Gastroesophageal sphincter (tissue), 4 donors: ENCODE data around the gene COLQ. TPM values are rescaled to one million over a fixed set of nuclear protein-coding genes. Genes with fewer than 3 reads are reported as not detected.

Experiments used
- ATAC-seq: fragments of 150-250 bp; one replicate; pipeline ENCODE4 v1.9.1; 2016; ENCODE audit warnings: mild to moderate bottlenecking, moderate library complexity
- H3K27ac ChIP-seq, 4 donors: fragments of 200-600 bp; sonication (generic) in 3 of 4; 1 replicate in 3 of 4; 2 replicates in 1 of 4; pipeline ENCODE4 v1.5.1; 2016 to 2019
- H3K27me3 ChIP-seq: fragments of 200-600 bp; sonication (generic); one replicate; pipeline ENCODE4 v1.5.1; 2019
- H3K36me3 ChIP-seq, 2 donors: fragments of 200-600 bp; sonication (generic); one replicate each; pipeline ENCODE4 v1.5.1; 2019; ENCODE audit warnings: control low read depth in 1 of 2
- H3K4me1 ChIP-seq, 3 donors: fragments of 200-600 bp; sonication (generic); 1 replicate in 2 of 3; 2 replicates in 1 of 3; pipeline ENCODE4 v1.5.1; 2016 to 2019; ENCODE audit warnings: control low read depth in 2 of 3
- H3K4me3 ChIP-seq, 2 donors: fragments of 200-600 bp; sonication (generic); one replicate each; pipeline ENCODE4 v1.5.1; 2019; ENCODE audit warnings: mild to moderate bottlenecking in 1 of 2, moderate library complexity in 1 of 2
- H3K9me3 ChIP-seq, 3 donors: fragments of 200-600 bp; sonication (generic); one replicate each; pipeline ENCODE4 v1.5.1; 2017 to 2019; ENCODE audit warnings: control low read depth in 2 of 3
- EP300 ChIP-seq: sonication (generic); formaldehyde crosslinking; IDR thresholded peaks from one replicate; pipeline ENCODE4 v1.6.1; 2017; ENCODE audit warnings: antibody characterized with exemption, mild to moderate bottlenecking
- POLR2A ChIP-seq, 2 donors: fragments of 450-650 bp; IDR thresholded peaks; one replicate each; pipeline ENCODE4 v1.6.1; 2017; ENCODE audit warnings: antibody characterized with exemption in 2 of 2, mild to moderate bottlenecking in 2 of 2, moderate library complexity in 1 of 2
- POLR2AphosphoS5 ChIP-seq: sonication (generic); formaldehyde crosslinking; IDR thresholded peaks from one replicate; pipeline ENCODE4 v1.6.1; 2017; ENCODE audit warnings: antibody characterized with exemption
- WGBS, 2 donors: methylation state at CpG; one replicate each; pipeline ENCODE4 v1.1.5; 2018; ENCODE audit warnings: low coverage in 1 of 2; 5-methylcytosine and 5-hydroxymethylcytosine counted together
- total RNA-seq, 4 donors: library from RNA; depleted of rRNA; stranded (reverse); fragments of >200 nt; gene quantifications; one replicate each; pipeline ENCODE4 v1.1.0, GENCODE V29; 2016
- TF ChIP-seq, protein P1 (sequence below), 4 experiments: fragments of 200-600 bp in 2 of 4; fragments of 450-650 bp in 2 of 4; sonication (generic) in 1 of 4; IDR thresholded peaks; one replicate each; pipeline ENCODE4 v1.5.1; 2017 to 2019; ENCODE audit warnings: antibody characterized with exemption in 4 of 4, mild to moderate bottlenecking in 2 of 4, moderate library complexity in 2 of 4

COLQ gene
- total RNA-seq, 4 donors from 2014 or later, result 0.57 to 2.7 (median 1.8) TPM

DNA sequence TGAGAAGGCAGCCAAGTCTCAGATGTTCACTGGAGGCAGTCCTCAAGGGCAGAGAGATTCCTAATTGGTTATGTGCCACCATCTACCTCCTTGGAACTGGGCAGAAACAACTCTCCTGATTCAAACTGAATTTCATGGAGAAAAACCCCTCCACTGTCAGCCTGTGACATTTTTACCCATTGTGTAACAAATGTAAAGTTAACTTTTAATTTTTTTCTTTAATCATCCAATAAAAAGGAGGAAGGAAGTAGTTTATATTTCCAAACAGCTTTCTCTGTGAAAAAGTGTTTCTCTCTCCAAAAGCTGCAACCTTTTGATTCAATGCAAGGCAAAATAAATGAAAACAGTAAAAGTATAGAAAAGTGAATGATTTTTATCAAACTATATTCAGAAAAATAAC, 510 bp upstream of the COLQ start:
- Histone ChIP-seq H3K4me3 (no peak overlapping the region), H3K27ac (no peak overlapping the region), H3K9me3 (no peaks in the 10 kb centered on the region), H3K4me1 (peaks cover 3 to 24% (median 4%) of the 10 kb centered on the region in 3 donors), H3K36me3 (no peaks in the 10 kb centered on the region), H3K27me3 (no peaks in the 10 kb centered on the region)
- ATAC-seq, result no peak
- no peak for TF ChIP-seq POLR2A (IDR thresholded peaks at IDR 0.05)
- no peak for TF ChIP-seq POLR2AphosphoS5
- TF ChIP-seq EP300, result no peak
- TF ChIP-seq, protein P1, sequence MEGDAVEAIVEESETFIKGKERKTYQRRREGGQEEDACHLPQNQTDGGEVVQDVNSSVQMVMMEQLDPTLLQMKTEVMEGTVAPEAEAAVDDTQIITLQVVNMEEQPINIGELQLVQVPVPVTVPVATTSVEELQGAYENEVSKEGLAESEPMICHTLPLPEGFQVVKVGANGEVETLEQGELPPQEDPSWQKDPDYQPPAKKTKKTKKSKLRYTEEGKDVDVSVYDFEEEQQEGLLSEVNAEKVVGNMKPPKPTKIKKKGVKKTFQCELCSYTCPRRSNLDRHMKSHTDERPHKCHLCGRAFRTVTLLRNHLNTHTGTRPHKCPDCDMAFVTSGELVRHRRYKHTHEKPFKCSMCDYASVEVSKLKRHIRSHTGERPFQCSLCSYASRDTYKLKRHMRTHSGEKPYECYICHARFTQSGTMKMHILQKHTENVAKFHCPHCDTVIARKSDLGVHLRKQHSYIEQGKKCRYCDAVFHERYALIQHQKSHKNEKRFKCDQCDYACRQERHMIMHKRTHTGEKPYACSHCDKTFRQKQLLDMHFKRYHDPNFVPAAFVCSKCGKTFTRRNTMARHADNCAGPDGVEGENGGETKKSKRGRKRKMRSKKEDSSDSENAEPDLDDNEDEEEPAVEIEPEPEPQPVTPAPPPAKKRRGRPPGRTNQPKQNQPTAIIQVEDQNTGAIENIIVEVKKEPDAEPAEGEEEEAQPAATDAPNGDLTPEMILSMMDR (IDR thresholded peaks at IDR 0.05), result no peak

DNA sequence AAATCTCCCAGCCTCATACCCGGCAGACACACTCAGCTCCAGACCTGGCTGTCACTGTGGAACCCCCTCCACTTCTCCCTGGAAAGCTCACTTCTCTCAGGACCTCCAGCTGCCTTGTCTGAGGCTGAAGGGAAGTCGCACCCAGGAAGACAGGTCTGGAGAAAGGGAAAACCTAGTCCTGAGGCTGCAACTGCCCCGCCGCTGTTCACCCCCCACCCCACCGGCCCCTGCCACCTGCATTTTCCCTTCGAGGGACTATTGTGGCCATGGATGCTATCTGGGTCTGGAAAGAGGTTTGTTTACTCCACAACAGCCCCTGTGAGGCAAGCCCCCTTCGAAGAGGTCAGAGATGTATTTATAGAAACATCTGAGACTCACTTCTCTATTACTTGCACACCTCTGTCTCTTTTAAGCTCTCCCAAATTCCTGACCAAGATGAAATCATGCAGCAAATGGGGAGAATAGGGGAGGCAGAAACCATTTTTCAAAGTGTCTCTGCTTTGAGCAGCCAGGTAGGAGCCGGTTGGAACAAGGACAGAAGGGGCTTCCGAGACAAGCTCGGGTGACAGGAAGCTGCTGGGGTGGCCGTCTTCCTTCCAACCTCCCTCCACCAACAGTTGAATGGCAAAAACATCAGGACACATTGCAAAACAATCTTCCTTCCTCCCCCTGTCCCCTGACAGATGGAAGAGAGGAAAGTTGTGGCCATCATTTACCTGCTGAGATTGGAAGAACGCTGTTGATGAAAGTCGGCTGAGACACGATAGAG, 518 bp downstream of the COLQ start:
- TF ChIP-seq POLR2A (IDR thresholded peaks at IDR 0.05) (no peak), POLR2AphosphoS5 (no peak), EP300 (no peak)
- TF ChIP-seq, protein P1 (IDR thresholded peaks at IDR 0.05), result no peak
- no peaks in the 10 kb centered on the region for H3K9me3 ChIP-seq
- ATAC-seq, result no peak
- no peaks in the 10 kb centered on the region for H3K27me3 ChIP-seq
- no peaks in the 10 kb centered on the region for H3K36me3 ChIP-seq
- H3K4me3 ChIP-seq, result no peak overlapping the region
- 36 to 40% methylated on average over 2 to 3 of the region's 14 CpGs for WGBS, 2 donors
- no peak overlapping the region for H3K27ac ChIP-seq
- H3K4me1 ChIP-seq, result peaks cover 3 to 24% (median 4%) of the 10 kb centered on the region in 3 donors

DNA sequence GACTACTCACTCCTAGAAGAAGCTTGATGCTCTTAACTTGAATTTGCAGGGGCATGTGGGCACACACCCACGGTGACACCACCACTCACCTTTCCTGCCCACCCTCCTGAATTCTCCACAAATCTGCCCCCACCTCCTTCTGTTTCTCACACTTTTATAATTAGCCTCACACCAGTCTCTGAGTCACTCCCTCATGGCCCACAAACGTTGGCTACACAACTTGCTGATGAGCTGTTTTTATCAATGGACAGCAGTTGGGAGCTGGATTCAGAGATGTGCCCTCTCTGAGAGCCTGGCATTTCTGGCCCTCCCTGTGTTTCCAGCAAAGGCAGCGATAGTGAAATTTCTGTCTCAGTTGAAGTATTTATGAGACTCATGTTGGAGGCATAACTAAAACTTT, 1.3 kb downstream of the COLQ start:
- WGBS, 2 donors, result 67 to 89% methylated on average over 1 of the region's 3 CpGs
- TF ChIP-seq POLR2A (IDR thresholded peaks at IDR 0.05) (no peak), POLR2AphosphoS5 (no peak), EP300 (no peak)
- TF ChIP-seq, protein P1 (IDR thresholded peaks at IDR 0.05), result no peak
- peaks cover 3 to 24% (median 4%) of the 10 kb centered on the region in 3 donors for H3K4me1 ChIP-seq
- no peaks in the 10 kb centered on the region for H3K9me3 ChIP-seq
- no peaks in the 10 kb centered on the region for H3K27me3 ChIP-seq
- no peak overlapping the region for H3K4me3 ChIP-seq
- ATAC-seq, result no peak
- no peak overlapping the region for H3K27ac ChIP-seq
- no peaks in the 10 kb centered on the region for H3K36me3 ChIP-seq

DNA sequence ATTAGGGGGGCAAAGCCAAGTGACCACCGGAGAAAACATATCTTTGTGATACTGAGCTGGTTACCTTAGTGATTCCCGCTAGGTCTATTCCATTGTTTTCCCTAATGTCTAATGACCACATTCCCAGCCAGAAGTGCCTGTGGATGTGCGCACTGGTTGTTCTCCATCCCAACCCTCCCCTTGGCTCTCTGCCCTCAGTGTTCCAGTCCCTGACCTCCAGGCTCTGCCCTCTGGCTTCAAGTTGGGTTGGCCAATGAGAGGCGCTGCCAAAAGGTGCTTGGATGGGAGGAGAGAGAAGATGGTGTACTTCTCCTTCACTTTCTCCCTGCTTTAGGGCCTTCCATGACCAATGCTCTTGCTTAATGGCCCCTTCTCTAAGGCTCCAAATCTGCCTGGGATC, 2.4 kb downstream of the COLQ start:
- no peaks in the 10 kb centered on the region for H3K9me3 ChIP-seq
- H3K4me3 ChIP-seq, result no peak overlapping the region
- peaks cover 3 to 24% (median 4%) of the 10 kb centered on the region in 3 donors for H3K4me1 ChIP-seq
- H3K27ac ChIP-seq, result no peak overlapping the region
- H3K27me3 ChIP-seq, result no peaks in the 10 kb centered on the region
- no peaks in the 10 kb centered on the region for H3K36me3 ChIP-seq
- 89 to 94% methylated on average over 2 to 4 of the region's 4 CpGs for WGBS, 2 donors
- no peak for ATAC-seq
- TF ChIP-seq POLR2A (IDR thresholded peaks at IDR 0.05) (no peak), POLR2AphosphoS5 (no peak), EP300 (no peak)
- TF ChIP-seq, protein P1 (IDR thresholded peaks at IDR 0.05), result no peak
